Spinal cord (tissue), 10 donors: ENCODE data around the gene RNPS1. TPM values are rescaled to one million over a fixed set of nuclear protein-coding genes. Genes with fewer than 3 reads are reported as not detected.
"Not testable (repeated sequence)": the region's sequence is repeated elsewhere in the genome, so short reads cannot be mapped to it uniquely, and the experiment has no call there.

ENCODE experiments used
- DNase-seq, 6 donors: peaks; one replicate each; pipeline versions ENCODE4 v3.0.0 to v3.0.0-alpha.2; 2013 to 2015; ENCODE audit warnings: low spot score in 6 of 6, low read depth in 4 of 6
- H3K27ac ChIP-seq: one replicate; pipeline ENCODE4 v1.5.1; 2013; ENCODE audit warnings: low read depth, low read length, control low read depth
- H3K27me3 ChIP-seq: one replicate; pipeline ENCODE4 v1.6.1; 2013; ENCODE audit warnings: low read length; ENCODE audit not compliant: control insufficient read depth, insufficient read depth
- H3K36me3 ChIP-seq: one replicate; pipeline ENCODE4 v1.6.1; 2013; ENCODE audit warnings: low read length; ENCODE audit not compliant: control insufficient read depth, insufficient read depth
- H3K4me1 ChIP-seq: one replicate; pipeline ENCODE4 v1.6.1; 2013; ENCODE audit warnings: low read length; ENCODE audit not compliant: control insufficient read depth, insufficient read depth
- H3K4me3 ChIP-seq: one replicate; pipeline ENCODE4 v1.5.1; 2013; ENCODE audit warnings: low read depth, low read length, control low read depth
- H3K9me3 ChIP-seq: one replicate; pipeline ENCODE4 v1.6.1; 2013; ENCODE audit warnings: low read length; ENCODE audit not compliant: control insufficient read depth, insufficient read depth
- WGBS: methylation state at CpG from one replicate; pipeline ENCODE4 v1.1.5; 2013; ENCODE audit warnings: missing lambda C conversion rate; ENCODE audit not compliant: insufficient coverage; 5-methylcytosine and 5-hydroxymethylcytosine counted together
- polyA plus RNA-seq, 2 donors: library from polyadenylated mRNA; unstranded; fragments of 120-200 nt; gene quantifications; one replicate each; pipeline ENCODE4 v1.2.1, GENCODE V29; 2013; ENCODE audit not compliant: insufficient read length in 2 of 2
- total RNA-seq, 2 donors: library from RNA; depleted of rRNA in 1 of 2; stranded (reverse); fragments of 120-200 nt in 1 of 2; fragments of >200 nt in 1 of 2; gene quantifications; one replicate each; pipeline versions ENCODE4 v1.2.3 to v1.2.4, GENCODE V29; 2013 to 2014
- donor health status: healthy.

RNPS1 gene
- total and polyA plus RNA-seq, 4 donors = 72.7 to 285 (median 187) TPM

- not testable (repeated sequence) for DNase-seq, H3K9me3 ChIP-seq, H3K4me3 ChIP-seq, H3K27ac ChIP-seq, H3K27me3 ChIP-seq
- H3K36me3 ChIP-seq = peaks cover 51% of the 10 kb centered on the region
- WGBS = 94% methylated on average over 11 of the region's 14 CpGs
- H3K4me1 ChIP-seq = peaks cover 12% of the 10 kb centered on the region
Observed at GRCh38 chr16:2263026-2263425, 4.9 kb downstream of the RNPS1 start.

- DNase-seq = no peak
- H3K27ac ChIP-seq = no peak overlapping the region
- WGBS = no CpG with 5 or more reads among the region's 8 CpGs
- peaks cover 77% of the 10 kb centered on the region for H3K36me3 ChIP-seq
- no peaks in the 10 kb centered on the region for H3K9me3 ChIP-seq
- H3K27me3 ChIP-seq = no peaks in the 10 kb centered on the region
- no peak overlapping the region for H3K4me3 ChIP-seq
- H3K4me1 ChIP-seq = no peaks in the 10 kb centered on the region
Observed at GRCh38 chr16:2260250-2260649, 7.7 kb downstream of the RNPS1 start.

GRCh38 chr16:2258530-2258929 lies 9.4 kb downstream of the RNPS1 start:
- WGBS = 95% methylated on average over 6 of the region's 7 CpGs
- H3K27me3 ChIP-seq, DNase-seq, H3K4me1 ChIP-seq, H3K9me3 ChIP-seq, H3K4me3 ChIP-seq, H3K27ac ChIP-seq: not testable (repeated sequence)
- H3K36me3 ChIP-seq = peaks cover 87% of the 10 kb centered on the region

- DNase-seq = no peak
- H3K4me3 ChIP-seq = no peak overlapping the region
- WGBS = 96% methylated on average over 4 of the region's 6 CpGs
- H3K9me3 ChIP-seq = no peaks in the 10 kb centered on the region
- no peak overlapping the region for H3K27ac ChIP-seq
- peaks cover 87% of the 10 kb centered on the region for H3K36me3 ChIP-seq
- no peaks in the 10 kb centered on the region for H3K4me1 ChIP-seq
- H3K27me3 ChIP-seq = no peaks in the 10 kb centered on the region
Observed at GRCh38 chr16:2257726-2258125, 10.2 kb downstream of the RNPS1 start.

GRCh38 chr16:2256531-2257140 lies 11.3 kb downstream of the RNPS1 start:
- 96% methylated on average over 7 of the region's 12 CpGs for WGBS
- peaks cover 8% of the 10 kb centered on the region for H3K4me1 ChIP-seq
- no peak overlapping the region for H3K27ac ChIP-seq
- no peaks in the 10 kb centered on the region for H3K27me3 ChIP-seq
- H3K9me3 ChIP-seq = no peaks in the 10 kb centered on the region
- peaks cover 86% of the 10 kb centered on the region for H3K36me3 ChIP-seq
- DNase-seq = no peak
- H3K4me3 ChIP-seq = no peak overlapping the region

GRCh38 chr16:2253293-2253692 lies 14.6 kb downstream of the RNPS1 start:
- 81% methylated on average over 7 of the region's 11 CpGs for WGBS
- Histone ChIP-seq H3K27me3 (no peaks in the 10 kb centered on the region), H3K9me3 (no peaks in the 10 kb centered on the region), H3K27ac (no peak overlapping the region), H3K4me1 (peaks cover 22% of the 10 kb centered on the region), H3K4me3 (no peak overlapping the region), H3K36me3 (peaks cover 72% of the 10 kb centered on the region)
- DNase-seq = no peak

GRCh38 chr16:2252806-2253148 lies 15.1 kb downstream of the RNPS1 start:
- Histone ChIP-seq H3K4me3 (no peak overlapping the region), H3K36me3 (peaks cover 69% of the 10 kb centered on the region), H3K9me3 (no peaks in the 10 kb centered on the region), H3K27ac (no peak overlapping the region), H3K4me1 (peaks cover 22% of the 10 kb centered on the region), H3K27me3 (no peaks in the 10 kb centered on the region)
- WGBS = 81% methylated on average over 4 of the region's 7 CpGs
- DNase-seq = no peak

GRCh38 chr16:2251296-2252111 lies 16.4 kb downstream of the RNPS1 start, which contains the start of gene ECI1:
Gene ECI1 (minus strand): TSS chr16:2251587. CDS start chr16:2251566, 21 bp downstream.
- peak; percentile 71 to 96 (median 83) for DNase-seq
- 1% methylated on average over 87 of the region's 88 CpGs for WGBS
- Histone ChIP-seq H3K4me1 (peaks cover 22% of the 10 kb centered on the region), H3K36me3 (peaks cover 66% of the 10 kb centered on the region), H3K4me3 (peak within 1 kb of the TSS; percentile 59), H3K27me3 (no peaks in the 10 kb centered on the region), H3K27ac (peak within 1 kb of the TSS; percentile 86), H3K9me3 (no peaks in the 10 kb centered on the region)

GRCh38 chr16:2250652-2251295 lies 17.2 kb downstream of the RNPS1 start:
- under 1% methylated on average over 25 of the region's 35 CpGs for WGBS
- Histone ChIP-seq H3K36me3 (peaks cover 66% of the 10 kb centered on the region), H3K27me3 (no peaks in the 10 kb centered on the region), H3K27ac (no peak overlapping the region), H3K9me3 (no peaks in the 10 kb centered on the region), H3K4me1 (peaks cover 22% of the 10 kb centered on the region), H3K4me3 (peak overlapping the region; percentile 59)
- no peak for DNase-seq
